ENCODE measurements around the gene PPP3CA. TPM values are rescaled to one million over a fixed set of nuclear protein-coding genes. Genes with fewer than 3 reads are reported as not detected.

The PPP3CA gene
- total RNA-seq, 1 experiment from 2014 or later: 133 TPM

- no peak for TF ChIP-seq REST (IDR thresholded peaks at IDR 0.05; ENCODE audit: low read depth)
- TF ChIP-seq SIN3A (IDR thresholded peaks at IDR 0.05; ENCODE audit: low read depth): no peak
- no peak for TF ChIP-seq POLR2AphosphoS5 (IDR thresholded peaks at IDR 0.05; ENCODE audit: low read depth, low read length)
- TF ChIP-seq TCF7L2 (IDR thresholded peaks at IDR 0.05; ENCODE audit: borderline replicate concordance, extremely low read depth, insufficient read depth, insufficient read length): no peak
- no peak for TF ChIP-seq EZH2 (IDR thresholded peaks at IDR 0.05)
- TF ChIP-seq SRF (IDR thresholded peaks at IDR 0.05; ENCODE audit: low read depth): no peak
- TF ChIP-seq EGR1 (IDR thresholded peaks at IDR 0.05; ENCODE audit: low read depth): no peak
These were observed 184.3 kb downstream of the PPP3CA start (continued) for GRCh38 chr4:101162990-101163380.

GRCh38 chr4:101160792-101161592, 186.3 kb downstream of the PPP3CA start:
- Histone ChIP-seq H3K4me3 (replicated peaks in 1 of 2; ENCODE audit: low read depth in 1 of 2, low read length in 2 of 2) (peak overlapping the region in 1 of 2 experiments; percentile 3; a peak in 1 of 4 replicates), H3K36me3 (ENCODE audit: control insufficient read depth in 1 of 2, insufficient read depth in 2 of 2, low read length in 2 of 2) (no peaks in the 10 kb centered on the region), H3K27ac (ENCODE audit: low read depth, low read length) (peak overlapping the region; percentile 98), H3K9me3 (ENCODE audit: control insufficient read depth in 1 of 2, insufficient read depth in 1 of 2, low read depth in 1 of 2, low read length in 2 of 2) (no peaks in the 10 kb centered on the region), H3K9me2 (ENCODE audit: insufficient read depth) (no peaks in the 10 kb centered on the region), H4K20me1 (ENCODE audit: insufficient read depth) (no peaks in the 10 kb centered on the region), H3K9ac (ENCODE audit: low read length) (peak overlapping the region; percentile 62), H2AFZ (ENCODE audit: low read depth, low read length, poor library complexity, severe bottlenecking) (no peak overlapping the region), H3K4me1 (ENCODE audit: control insufficient read depth in 1 of 2, insufficient read depth in 2 of 2, low read length in 2 of 2) (peaks cover 92 to 98% of the 10 kb centered on the region in 2 experiments), H3K79me2 (ENCODE audit: insufficient read depth, low read length) (peaks cover 66% of the 10 kb centered on the region), H3K27me3 (ENCODE audit: insufficient read depth, low read length) (no peaks in the 10 kb centered on the region), H3K4me2 (ENCODE audit: low read length) (peak overlapping the region; percentile 57)
- intact Hi-C loops (cut with micrococcal nuclease): loop anchor here (10.0 kb wide), 1 partner anchor 316 kb away; no protein-coding TSS in a partner anchor
- CTCF ChIA-PET: interaction anchor here (0.9 kb wide), 1 partner anchor 570 kb away, joined by 3 read pairs; no protein-coding TSS in a partner anchor
- peak; percentile 47 for ATAC-seq
- BruUV-seq (replicated peaks): TSS peak; percentile 37
- RAD21 ChIA-PET (ENCODE audit: low non-redundant PET in 1 of 2, low total read pairs in 2 of 2, uncharacterized antibody in 2 of 2, unreplicated experiment in 2 of 2): no interaction called here
- DNase-seq (ENCODE audit: low read depth, low spot score): peak; percentile 84
- POLR2A ChIA-PET: interaction anchor here (0.9 to 2.1 kb wide), 3 partner anchors 12 to 37 kb away, joined by 3 to 12 read pairs (median 4); no protein-coding TSS in a partner anchor
- TF ChIP-seq CEBPB (IDR thresholded peaks at IDR 0.05; ENCODE audit: low read depth): peak; percentile 52; the same call in 1 of the 2 replicates
- no peak for TF ChIP-seq POLR2A (IDR thresholded peaks at IDR 0.05; ENCODE audit: borderline replicate concordance, extremely low read depth, insufficient read depth, insufficient read length)
- TF ChIP-seq JUND (IDR thresholded peaks at IDR 0.05): peak; percentile 71
- no peak for TF ChIP-seq ZFX (IDR thresholded peaks at IDR 0.05)
- TF ChIP-seq EZH2 (IDR thresholded peaks at IDR 0.05): no peak
- no peak for TF ChIP-seq SRF (IDR thresholded peaks at IDR 0.05; ENCODE audit: low read depth)
- no peak for TF ChIP-seq TCF7L2 (IDR thresholded peaks at IDR 0.05; ENCODE audit: borderline replicate concordance, extremely low read depth, insufficient read depth, insufficient read length)
- TF ChIP-seq SP1 (IDR thresholded peaks at IDR 0.05; ENCODE audit: low read depth): peak; percentile 84
- no peak for TF ChIP-seq ZNF274 (IDR thresholded peaks at IDR 0.05; ENCODE audit: low read depth, low read length)
- TF ChIP-seq RAD21 (IDR thresholded peaks at IDR 0.05; ENCODE audit: low read depth): no peak
- no peak for TF ChIP-seq MAX (IDR thresholded peaks at IDR 0.05)
- no peak for TF ChIP-seq EZH2phosphoT487 (IDR thresholded peaks at IDR 0.05; ENCODE audit: borderline replicate concordance)
- TF ChIP-seq ZBTB33 (IDR thresholded peaks at IDR 0.05; ENCODE audit: extremely low read depth, insufficient replicate concordance, low read length): no peak
- no peak for TF ChIP-seq ELF1 (IDR thresholded peaks at IDR 0.05; ENCODE audit: borderline replicate concordance, low read depth)
- TF ChIP-seq ATF3 (IDR thresholded peaks at IDR 0.05): no peak

Data from HCT116 (cell line).